Adrenal gland (tissue), 12 donors: ENCODE measurements around the gene RAB6B. TPM values are rescaled to one million over a fixed set of nuclear protein-coding genes. Genes with fewer than 3 reads are reported as not detected.

Experiments
- DNase-seq, 7 donors: peaks; one replicate each; pipeline ENCODE4 v3.0.0-alpha.2; 2019 to 2020
- H3K27ac ChIP-seq, 5 donors: fragments of 200-600 bp; sonication (generic) in 4 of 5; 1 replicate in 3 of 5; 2 replicates in 2 of 5; pipeline versions ENCODE4 v1.5.1 to v1.8.0; 2016 to 2020; ENCODE audit warnings: mild to moderate bottlenecking in 1 of 5
- H3K27me3 ChIP-seq: fragments of 200-600 bp; 2 replicates; pipeline ENCODE4 v1.8.0; 2021
- H3K36me3 ChIP-seq, 2 donors: fragments of 200-600 bp; replicated peaks in 1 of 2; 1 replicate in 1 of 2; 2 replicates in 1 of 2; pipeline versions ENCODE4 v1.5.1 to v1.8.0; 2018 to 2022
- H3K4me1 ChIP-seq, 2 donors: fragments of 200-600 bp; replicated peaks in 1 of 2; 1 replicate in 1 of 2; 2 replicates in 1 of 2; pipeline versions ENCODE4 v1.5.1 to v1.8.0; 2018 to 2021
- H3K4me3 ChIP-seq, 4 donors: fragments of 200-600 bp; sonication (generic) in 3 of 4; one replicate each; pipeline ENCODE4 v1.5.1; 2016 to 2018
- H3K9me3 ChIP-seq, 3 donors: fragments of 200-600 bp; sonication (generic) in 1 of 3; replicated peaks in 1 of 3; 1 replicate in 2 of 3; 2 replicates in 1 of 3; pipeline versions ENCODE4 v1.5.1 to v1.8.0; 2016 to 2021
- POLR2A ChIP-seq, 2 donors: fragments of 450-650 bp; IDR thresholded peaks; one replicate each; pipeline ENCODE4 v1.6.1; 2017; ENCODE audit warnings: antibody characterized with exemption in 2 of 2, mild to moderate bottlenecking in 2 of 2, moderate library complexity in 1 of 2
- WGBS, 4 donors: extraction: QIAGEN DNeasy Blood & Tissue Kit in 2 of 4; methylation state at CpG; one replicate each; pipeline versions ENCODE4 v1.1.5 to v1.1.7; 2013 to 2017; 5-methylcytosine and 5-hydroxymethylcytosine counted together
- intact Hi-C, 2 donors: fragments of 100-400 bp; cut with DNase I; formaldehyde crosslinking; loops; one replicate each; pipeline versions ENCODE4 v1.14.1 to v1.15.0; 2022 to 2023
- polyA plus RNA-seq, 3 donors: library from polyadenylated mRNA; stranded (reverse); fragments of 200-250 nt in 2 of 3; fragments of 350-450 nt in 1 of 3; fragmentation: Illumina TruSeq in 1 of 3; extraction: RNeasy Lipid Tissue Mini Kit (QIAGEN cat#74804) in 1 of 3; gene quantifications; one replicate each; pipeline ENCODE4 v1.2.3, GENCODE V29; 2013 to 2014
- total RNA-seq, 9 donors: library from RNA; depleted of rRNA in 4 of 9; stranded (reverse); fragments of >200 nt in 4 of 9; fragments of 120-200 nt in 1 of 9; fragmentation: NEBNext Ultra II Directional in 1 of 9; extraction: Animal tissue kit (Norgen Biotek cat#: 25700) in 1 of 9; gene quantifications; one replicate each; pipeline versions ENCODE4 v1.1.0 to v1.2.4, GENCODE V29; 2013 to 2023
- TF ChIP-seq, protein P1 (sequence below), 6 experiments: fragments of 450-650 bp in 4 of 6; fragments of 200-600 bp in 2 of 6; sonication (generic) in 1 of 6; IDR thresholded peaks; 1 replicate in 5 of 6; 2 replicates in 1 of 6; pipeline versions ENCODE4 v1.5.1 to v1.8.0; 2016 to 2021; ENCODE audit warnings: antibody characterized with exemption in 6 of 6, mild to moderate bottlenecking in 2 of 6, moderate library complexity in 1 of 6
- donor health status: healthy with polysubstance abuse.
- donor health status: Bipolar disorder and iron deficiency.
- donor health status: DM: yes; HTN: yes; CAD: no.
- donor health status: DM: no; HTN: no; CAD: no.
- donor health status: DM: no; HTN: no; CAD: no.
- donor health status: DM: yes; HTN: yes; CAD: no.

The RAB6B gene
- total and polyA plus RNA-seq, 12 donors, result 1.4 to 14.5 (median 4.3) TPM

DNA sequence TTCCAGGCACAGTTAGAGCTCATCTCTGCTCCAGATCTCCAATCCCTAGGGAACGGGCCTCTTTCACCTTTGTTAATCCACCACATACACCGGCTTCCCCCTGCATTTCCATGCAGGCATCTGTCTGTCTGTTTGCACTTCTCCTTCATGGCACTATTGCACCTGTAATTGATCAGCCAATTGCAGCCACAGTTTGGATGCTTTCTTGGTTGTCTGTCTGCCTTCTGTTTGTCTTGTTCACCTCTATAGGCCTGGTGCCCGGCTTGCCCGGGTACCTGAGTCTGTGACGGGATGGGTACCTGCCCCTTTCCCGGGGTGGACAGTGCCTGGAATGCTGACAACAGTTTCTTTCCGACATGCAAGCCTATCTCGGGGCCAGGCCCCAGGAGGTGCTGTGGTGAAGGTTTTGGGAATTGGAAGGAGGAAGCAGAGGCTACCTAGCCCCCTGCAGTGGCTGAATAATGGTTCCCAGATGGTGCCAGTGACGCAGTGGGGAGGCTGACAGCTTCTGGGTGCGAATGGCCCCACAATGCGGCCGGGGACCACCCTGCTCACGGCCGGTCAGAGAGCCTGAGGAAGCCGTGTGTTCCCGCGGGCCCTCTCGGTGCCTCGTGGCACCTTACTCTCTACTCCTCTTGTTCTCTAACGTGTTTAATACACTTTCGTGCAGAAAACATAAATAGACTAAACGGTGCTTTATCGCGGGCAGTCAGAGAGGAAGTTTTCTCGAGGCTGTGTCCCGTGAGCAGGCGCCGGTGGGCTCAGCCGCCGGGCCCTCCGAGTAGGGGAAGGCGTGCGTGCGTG is 31.3 kb upstream of the RAB6B start:
- Histone ChIP-seq H3K4me3 (peak overlapping the region in 2 of 4 donors; percentile 18 to 80), H3K36me3 (no peaks in the 10 kb centered on the region), H3K27me3 (no peaks in the 10 kb centered on the region), H3K27ac (no peak overlapping the region), H3K9me3 (no peaks in the 10 kb centered on the region), H3K4me1 (peaks cover 0 to 5% of the 10 kb centered on the region in 2 donors)
- intact Hi-C loops, result loop anchor here (5.0 to 10.0 kb wide), 2 partner anchors 105 to 1192 kb away; no protein-coding TSS in a partner anchor
- no peak for DNase-seq
- 24 to 43% (median 27%) methylated on average over 23 to 34 of the region's 34 CpGs for WGBS, 4 donors
- TF ChIP-seq, protein P1, sequence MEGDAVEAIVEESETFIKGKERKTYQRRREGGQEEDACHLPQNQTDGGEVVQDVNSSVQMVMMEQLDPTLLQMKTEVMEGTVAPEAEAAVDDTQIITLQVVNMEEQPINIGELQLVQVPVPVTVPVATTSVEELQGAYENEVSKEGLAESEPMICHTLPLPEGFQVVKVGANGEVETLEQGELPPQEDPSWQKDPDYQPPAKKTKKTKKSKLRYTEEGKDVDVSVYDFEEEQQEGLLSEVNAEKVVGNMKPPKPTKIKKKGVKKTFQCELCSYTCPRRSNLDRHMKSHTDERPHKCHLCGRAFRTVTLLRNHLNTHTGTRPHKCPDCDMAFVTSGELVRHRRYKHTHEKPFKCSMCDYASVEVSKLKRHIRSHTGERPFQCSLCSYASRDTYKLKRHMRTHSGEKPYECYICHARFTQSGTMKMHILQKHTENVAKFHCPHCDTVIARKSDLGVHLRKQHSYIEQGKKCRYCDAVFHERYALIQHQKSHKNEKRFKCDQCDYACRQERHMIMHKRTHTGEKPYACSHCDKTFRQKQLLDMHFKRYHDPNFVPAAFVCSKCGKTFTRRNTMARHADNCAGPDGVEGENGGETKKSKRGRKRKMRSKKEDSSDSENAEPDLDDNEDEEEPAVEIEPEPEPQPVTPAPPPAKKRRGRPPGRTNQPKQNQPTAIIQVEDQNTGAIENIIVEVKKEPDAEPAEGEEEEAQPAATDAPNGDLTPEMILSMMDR (IDR thresholded peaks at IDR 0.05), result no peak
- no peak for TF ChIP-seq POLR2A (IDR thresholded peaks at IDR 0.05)

DNA sequence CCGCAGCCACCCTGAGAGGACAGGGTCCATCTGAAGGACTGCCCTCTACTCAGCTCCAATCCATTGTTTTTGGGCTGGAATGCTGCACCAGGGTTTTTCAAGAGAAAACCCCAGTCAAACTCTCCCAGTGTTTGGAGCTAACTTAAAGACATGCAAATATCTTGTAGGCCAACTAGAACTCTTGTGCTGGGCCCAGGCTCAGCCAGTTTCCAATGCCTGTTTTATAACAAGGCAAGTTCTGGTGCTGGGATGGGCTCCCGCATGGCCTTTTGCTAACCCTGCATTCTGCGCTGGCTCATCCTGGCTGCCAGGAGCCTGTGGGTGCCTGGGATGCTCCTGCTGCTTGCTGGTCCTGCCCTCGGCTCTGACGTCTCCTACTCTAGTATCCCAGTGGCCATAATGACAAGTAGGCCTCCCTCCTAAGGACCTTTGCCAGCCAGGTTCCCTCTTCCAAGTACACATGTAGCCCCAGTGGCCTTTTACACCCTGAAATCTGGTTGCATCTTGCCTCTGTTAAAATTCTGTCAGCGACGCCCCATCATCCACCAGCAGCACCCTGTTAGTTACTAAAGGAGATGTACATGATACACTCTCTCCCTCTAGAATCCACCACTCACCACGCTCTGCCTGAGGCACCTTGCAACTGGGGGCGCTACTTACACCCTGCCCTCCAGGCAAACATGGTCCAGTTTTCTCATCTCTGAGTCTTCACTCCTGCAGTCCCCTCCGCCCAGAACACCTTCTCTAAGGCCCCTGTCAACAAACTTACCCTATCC is 30.5 kb upstream of the RAB6B start:
- no peaks in the 10 kb centered on the region for H3K36me3 ChIP-seq
- no peak for TF ChIP-seq POLR2A (IDR thresholded peaks at IDR 0.05)
- TF ChIP-seq, protein P1 (IDR thresholded peaks at IDR 0.05), result no peak
- no peak for DNase-seq
- WGBS, 4 donors, result 92 to 99% (median 96%) methylated on average over 7 to 10 of the region's 10 CpGs
- no peak overlapping the region for H3K4me3 ChIP-seq
- H3K27ac ChIP-seq, result no peak overlapping the region
- H3K9me3 ChIP-seq, result no peaks in the 10 kb centered on the region
- peaks cover 0 to 5% of the 10 kb centered on the region in 2 donors for H3K4me1 ChIP-seq
- intact Hi-C loops, result loop anchor here (5.0 to 10.0 kb wide), 2 partner anchors 104 to 1191 kb away; no protein-coding TSS in a partner anchor
- H3K27me3 ChIP-seq, result no peaks in the 10 kb centered on the region

DNA sequence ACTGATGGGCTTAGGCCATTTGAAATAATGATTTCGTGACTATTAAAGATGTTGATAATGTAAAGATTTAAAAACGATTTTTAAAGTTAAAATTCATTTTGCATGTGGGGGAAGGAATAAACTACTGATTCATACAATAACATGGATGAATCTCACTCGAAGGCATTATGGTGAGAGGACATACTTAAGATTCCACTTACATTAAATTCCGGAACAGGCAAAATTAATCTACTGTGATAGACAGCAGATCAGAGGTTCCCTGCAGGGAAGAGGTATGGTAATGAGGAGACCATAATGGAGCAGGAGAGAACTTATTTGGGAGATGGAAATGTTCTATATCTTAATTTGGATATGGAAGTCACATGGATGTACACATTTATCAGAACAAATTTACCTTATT is 28.4 kb upstream of the RAB6B start:
- intact Hi-C loops, result loop anchor here in 1 of 2 donors (10.0 kb wide), 1 partner anchor 1189 kb away; no protein-coding TSS in a partner anchor
- 60 to 70% (median 62%) methylated on average over 4 of the region's 4 CpGs for WGBS, 4 donors
- no peak for DNase-seq
- Histone ChIP-seq H3K9me3 (no peaks in the 10 kb centered on the region), H3K4me3 (no peak overlapping the region), H3K27me3 (no peaks in the 10 kb centered on the region), H3K36me3 (no peaks in the 10 kb centered on the region), H3K27ac (no peak overlapping the region), H3K4me1 (peaks cover 0 to 5% of the 10 kb centered on the region in 2 donors)
- no peak for TF ChIP-seq POLR2A (IDR thresholded peaks at IDR 0.05)

DNA sequence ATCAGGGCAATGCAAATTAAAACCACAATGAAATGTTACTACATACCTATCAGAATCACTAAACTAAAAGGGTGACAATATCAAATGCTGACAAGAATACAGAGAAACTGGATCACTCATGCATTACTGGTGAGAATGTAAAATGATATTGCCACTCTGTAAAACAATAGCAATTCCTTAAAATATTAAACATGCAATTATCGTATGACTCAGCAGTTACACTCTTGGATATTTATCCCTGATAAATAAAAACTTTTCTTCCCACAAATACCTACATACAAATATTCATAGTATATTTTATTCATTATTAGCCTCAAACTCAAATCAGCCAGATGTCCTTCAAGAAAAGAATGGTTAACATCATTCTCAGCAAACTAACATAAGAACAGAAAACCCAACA is 25.9 kb upstream of the RAB6B start:
- H3K27ac ChIP-seq, result no peak overlapping the region
- no peaks in the 10 kb centered on the region for H3K9me3 ChIP-seq
- intact Hi-C loops, result loop anchor here in 1 of 2 donors (10.0 kb wide), 1 partner anchor 1187 kb away; no protein-coding TSS in a partner anchor
- no peaks in the 10 kb centered on the region for H3K27me3 ChIP-seq
- 76 to 98% (median 90%) methylated on average over 1 of the region's 1 CpG for WGBS, 4 donors
- TF ChIP-seq, protein P1 (IDR thresholded peaks at IDR 0.05), result no peak
- no peak for TF ChIP-seq POLR2A (IDR thresholded peaks at IDR 0.05)
- H3K36me3 ChIP-seq, result no peaks in the 10 kb centered on the region
- no peaks in the 10 kb centered on the region for H3K4me1 ChIP-seq
- DNase-seq, result no peak
- no peak overlapping the region for H3K4me3 ChIP-seq
